NCI-H524 treated with DMSO at 0.1 percent for 48 hours (cell line): Measurements from ENCODE around the gene PTPRN2.

ENCODE experiments used
- DNase-seq: peaks from one replicate; lab custom pipeline; 2025; lab: John Stamatoyannopoulos, UW

The PTPRN2 gene

GRCh38 chr7:157975401-157976372, 611.9 kb downstream of the PTPRN2 start:
- no peak for DNase-seq

GRCh38 chr7:157974678-157975230, 612.9 kb downstream of the PTPRN2 start:
- DNase-seq: no peak

GRCh38 chr7:157973971-157974677, 613.5 kb downstream of the PTPRN2 start:
- no peak for DNase-seq

- no peak for DNase-seq
Measured at GRCh38 chr7:157972914-157973313, 614.7 kb downstream of the PTPRN2 start.

GRCh38 chr7:157971501-157971900, 616.1 kb downstream of the PTPRN2 start:
- DNase-seq: no peak

GRCh38 chr7:157970744-157971143, 616.9 kb downstream of the PTPRN2 start:
- no peak for DNase-seq

GRCh38 chr7:157969995-157970394, 617.6 kb downstream of the PTPRN2 start:
- DNase-seq: no peak

GRCh38 chr7:157966490-157966889, 621.1 kb downstream of the PTPRN2 start:
- DNase-seq: no peak

GRCh38 chr7:157964521-157964920, 623.1 kb downstream of the PTPRN2 start:
- DNase-seq: no peak

GRCh38 chr7:157964016-157964415, 623.6 kb downstream of the PTPRN2 start:
- DNase-seq: no peak

- no peak for DNase-seq
Measured at GRCh38 chr7:157963526-157963925, 624.1 kb downstream of the PTPRN2 start.

- no peak for DNase-seq
Measured at GRCh38 chr7:157962458-157963306, 624.9 kb downstream of the PTPRN2 start.

- DNase-seq: no peak
Measured at GRCh38 chr7:157961731-157962457, 625.7 kb downstream of the PTPRN2 start.

- DNase-seq: no peak
Measured at GRCh38 chr7:157955348-157955999, 632.1 kb downstream of the PTPRN2 start.

- no peak for DNase-seq
Measured at GRCh38 chr7:157954901-157955300, 632.7 kb downstream of the PTPRN2 start.

GRCh38 chr7:157952841-157953645, 634.6 kb downstream of the PTPRN2 start:
- DNase-seq: no peak

- no peak for DNase-seq
Measured at GRCh38 chr7:157952050-157952667, 635.5 kb downstream of the PTPRN2 start.

- DNase-seq: no peak
Measured at GRCh38 chr7:157951300-157952049, 636.1 kb downstream of the PTPRN2 start.

- no peak for DNase-seq
Measured at GRCh38 chr7:157949711-157950110, 637.9 kb downstream of the PTPRN2 start.
